Peyer's patch (tissue), 4 donors: ENCODE measurements around the gene PRXL2A. TPM values are rescaled to one million over a fixed set of nuclear protein-coding genes. Genes with fewer than 3 reads are reported as not detected.
A peak's percentile ranks its signal among the peaks of the same experiment; 100 is the strongest.
"Not testable (repeated sequence)": the region's sequence is repeated elsewhere in the genome, so short reads cannot be mapped to it uniquely, and the experiment has no call there.

Experiments
- DNase-seq, 3 donors: peaks; one replicate each; pipeline ENCODE4 v3.0.0-alpha.2; 2017 to 2019
- H3K27ac ChIP-seq, 4 donors: fragments of 200-600 bp; sonication (generic); one replicate each; pipeline ENCODE4 v1.5.1; 2016 to 2019
- H3K27me3 ChIP-seq, 2 donors: fragments of 200-600 bp; sonication (generic); one replicate each; pipeline ENCODE4 v1.5.1; 2019
- H3K36me3 ChIP-seq, 3 donors: fragments of 200-600 bp; sonication (generic); one replicate each; pipeline ENCODE4 v1.5.1; 2016 to 2019
- H3K4me1 ChIP-seq, 4 donors: fragments of 200-600 bp; sonication (generic); one replicate each; pipeline ENCODE4 v1.5.1; 2016 to 2019
- H3K4me3 ChIP-seq, 4 donors: fragments of 200-600 bp; sonication (generic); 1 replicate in 3 of 4; 2 replicates in 1 of 4; pipeline ENCODE4 v1.5.1; 2016 to 2019; ENCODE audit warnings: mild to moderate bottlenecking in 1 of 4
- H3K9me3 ChIP-seq, 4 donors: fragments of 200-600 bp; sonication (generic); one replicate each; pipeline ENCODE4 v1.5.1; 2016 to 2019; ENCODE audit warnings: mild to moderate bottlenecking in 1 of 4
- CTCF ChIP-seq, 6 experiments: fragments of 450-650 bp in 4 of 6; fragments of 200-600 bp in 2 of 6; sonication (generic) in 1 of 6; IDR thresholded peaks; one replicate each; pipeline ENCODE4 v1.5.1; 2017 to 2019; ENCODE audit warnings: antibody characterized with exemption in 6 of 6, mild to moderate bottlenecking in 3 of 6, moderate library complexity in 1 of 6
- POLR2A ChIP-seq, 2 donors: fragments of 450-650 bp; IDR thresholded peaks; one replicate each; pipeline ENCODE4 v1.5.1; 2017; ENCODE audit warnings: antibody characterized with exemption in 2 of 2, mild to moderate bottlenecking in 2 of 2, moderate library complexity in 2 of 2
- total RNA-seq, 4 donors: library from RNA; depleted of rRNA; stranded (reverse); fragments of >200 nt; gene quantifications; one replicate each; pipeline ENCODE4 v1.1.0, GENCODE V29; 2016

The PRXL2A gene
- total RNA-seq, 4 donors from 2014 or later, result 27.2 to 89.3 (median 60.3) TPM

- TF ChIP-seq CTCF (IDR thresholded peaks at IDR 0.05) (no peak), POLR2A (IDR thresholded peaks at IDR 0.05) (no peak)
- Histone ChIP-seq H3K27ac (peak overlapping the region in 2 of 4 donors; percentile 43 to 67), H3K4me3 (no peak overlapping the region), H3K4me1 (peaks cover 0 to 53% (median 4%) of the 10 kb centered on the region in 4 donors), H3K27me3 (no peaks in the 10 kb centered on the region), H3K9me3 (no peaks in the 10 kb centered on the region), H3K36me3 (peaks cover 0 to 14% (median 0%) of the 10 kb centered on the region in 3 donors)
- DNase-seq, result no peak
These were observed 7.6 kb downstream of the PRXL2A start for GRCh38 chr10:80415734-80416478.

GRCh38 chr10:80416479-80417098, 8.2 kb downstream of the PRXL2A start:
- H3K4me1 ChIP-seq, result peaks cover 0 to 48% (median 4%) of the 10 kb centered on the region in 4 donors
- no peak overlapping the region for H3K4me3 ChIP-seq
- DNase-seq, result no peak
- H3K27ac ChIP-seq, result peak overlapping the region in 2 of 4 donors; percentile 43 to 67
- H3K9me3 ChIP-seq, result no peaks in the 10 kb centered on the region
- TF ChIP-seq CTCF (IDR thresholded peaks at IDR 0.05), result no peak
- no peak for TF ChIP-seq POLR2A (IDR thresholded peaks at IDR 0.05)
- H3K27me3 ChIP-seq, result no peaks in the 10 kb centered on the region
- peaks cover 0 to 21% (median 0%) of the 10 kb centered on the region in 3 donors for H3K36me3 ChIP-seq

- H3K27me3 ChIP-seq, H3K4me3 ChIP-seq, H3K9me3 ChIP-seq, DNase-seq, H3K27ac ChIP-seq: not testable (repeated sequence)
- Histone ChIP-seq H3K4me1 (peaks cover 0 to 41% (median 6%) of the 10 kb centered on the region in 4 donors), H3K36me3 (peaks cover 0 to 22% (median 0%) of the 10 kb centered on the region in 3 donors)
These were observed 8.9 kb downstream of the PRXL2A start for GRCh38 chr10:80417256-80417655.

GRCh38 chr10:80421050-80421706, 12.8 kb downstream of the PRXL2A start:
- Histone ChIP-seq H3K9me3 (no peaks in the 10 kb centered on the region), H3K27ac (no peak overlapping the region), H3K27me3 (no peaks in the 10 kb centered on the region), H3K36me3 (peaks cover 0 to 57% (median 0%) of the 10 kb centered on the region in 3 donors), H3K4me3 (no peak overlapping the region), H3K4me1 (peaks cover 0 to 4% (median 1%) of the 10 kb centered on the region in 4 donors)
- DNase-seq, result peak in 1 of 3 donors; percentile 14
- TF ChIP-seq CTCF (IDR thresholded peaks at IDR 0.05) (no peak), POLR2A (IDR thresholded peaks at IDR 0.05) (no peak)

GRCh38 chr10:80421707-80422536, 13.6 kb downstream of the PRXL2A start:
- peaks cover 0 to 4% (median 0%) of the 10 kb centered on the region in 4 donors for H3K4me1 ChIP-seq
- no peak overlapping the region for H3K27ac ChIP-seq
- TF ChIP-seq POLR2A (IDR thresholded peaks at IDR 0.05), result no peak
- peak in 1 of 6 experiments; percentile 1 for TF ChIP-seq CTCF (IDR thresholded peaks at IDR 0.05)
- H3K27me3 ChIP-seq, result no peaks in the 10 kb centered on the region
- no peak overlapping the region for H3K4me3 ChIP-seq
- H3K9me3 ChIP-seq, result no peaks in the 10 kb centered on the region
- no peak for DNase-seq
- peaks cover 0 to 64% (median 0%) of the 10 kb centered on the region in 3 donors for H3K36me3 ChIP-seq
